Gastroesophageal sphincter (tissue), 4 donors: ENCODE data around the gene ANKRD13D. TPM values are rescaled to one million over a fixed set of nuclear protein-coding genes. Genes with fewer than 3 reads are reported as not detected.

ENCODE experiments used
- ATAC-seq: fragments of 150-250 bp; one replicate; pipeline ENCODE4 v1.9.1; 2016; ENCODE audit warnings: mild to moderate bottlenecking, moderate library complexity
- H3K27ac ChIP-seq, 4 donors: fragments of 200-600 bp; sonication (generic) in 3 of 4; 1 replicate in 3 of 4; 2 replicates in 1 of 4; pipeline ENCODE4 v1.5.1; 2016 to 2019
- H3K27me3 ChIP-seq: fragments of 200-600 bp; sonication (generic); one replicate; pipeline ENCODE4 v1.5.1; 2019
- H3K36me3 ChIP-seq, 2 donors: fragments of 200-600 bp; sonication (generic); one replicate each; pipeline ENCODE4 v1.5.1; 2019; ENCODE audit warnings: control low read depth in 1 of 2
- H3K4me1 ChIP-seq, 3 donors: fragments of 200-600 bp; sonication (generic); 1 replicate in 2 of 3; 2 replicates in 1 of 3; pipeline ENCODE4 v1.5.1; 2016 to 2019; ENCODE audit warnings: control low read depth in 2 of 3
- H3K4me3 ChIP-seq, 2 donors: fragments of 200-600 bp; sonication (generic); one replicate each; pipeline ENCODE4 v1.5.1; 2019; ENCODE audit warnings: mild to moderate bottlenecking in 1 of 2, moderate library complexity in 1 of 2
- H3K9me3 ChIP-seq, 3 donors: fragments of 200-600 bp; sonication (generic); one replicate each; pipeline ENCODE4 v1.5.1; 2017 to 2019; ENCODE audit warnings: control low read depth in 2 of 3
- EP300 ChIP-seq: sonication (generic); formaldehyde crosslinking; IDR thresholded peaks from one replicate; pipeline ENCODE4 v1.6.1; 2017; ENCODE audit warnings: antibody characterized with exemption, mild to moderate bottlenecking
- POLR2A ChIP-seq, 2 donors: fragments of 450-650 bp; IDR thresholded peaks; one replicate each; pipeline ENCODE4 v1.6.1; 2017; ENCODE audit warnings: antibody characterized with exemption in 2 of 2, mild to moderate bottlenecking in 2 of 2, moderate library complexity in 1 of 2
- POLR2AphosphoS5 ChIP-seq: sonication (generic); formaldehyde crosslinking; IDR thresholded peaks from one replicate; pipeline ENCODE4 v1.6.1; 2017; ENCODE audit warnings: antibody characterized with exemption
- WGBS, 2 donors: methylation state at CpG; one replicate each; pipeline ENCODE4 v1.1.5; 2018; ENCODE audit warnings: low coverage in 1 of 2; 5-methylcytosine and 5-hydroxymethylcytosine counted together
- total RNA-seq, 4 donors: library from RNA; depleted of rRNA; stranded (reverse); fragments of >200 nt; gene quantifications; one replicate each; pipeline ENCODE4 v1.1.0, GENCODE V29; 2016
- TF ChIP-seq, protein P1 (sequence below), 4 experiments: fragments of 200-600 bp in 2 of 4; fragments of 450-650 bp in 2 of 4; sonication (generic) in 1 of 4; IDR thresholded peaks; one replicate each; pipeline ENCODE4 v1.5.1; 2017 to 2019; ENCODE audit warnings: antibody characterized with exemption in 4 of 4, mild to moderate bottlenecking in 2 of 4, moderate library complexity in 2 of 4

The ANKRD13D gene
- total RNA-seq, 4 donors from 2014 or later: 25.6 to 61.6 (median 32.3) TPM

- H3K36me3 ChIP-seq: peaks cover 5 to 49% of the 10 kb centered on the region in 2 donors
- H3K9me3 ChIP-seq: no peaks in the 10 kb centered on the region
- TF ChIP-seq EP300 (no peak), POLR2A (IDR thresholded peaks at IDR 0.05) (no peak), POLR2AphosphoS5 (no peak)
- TF ChIP-seq, protein P1, sequence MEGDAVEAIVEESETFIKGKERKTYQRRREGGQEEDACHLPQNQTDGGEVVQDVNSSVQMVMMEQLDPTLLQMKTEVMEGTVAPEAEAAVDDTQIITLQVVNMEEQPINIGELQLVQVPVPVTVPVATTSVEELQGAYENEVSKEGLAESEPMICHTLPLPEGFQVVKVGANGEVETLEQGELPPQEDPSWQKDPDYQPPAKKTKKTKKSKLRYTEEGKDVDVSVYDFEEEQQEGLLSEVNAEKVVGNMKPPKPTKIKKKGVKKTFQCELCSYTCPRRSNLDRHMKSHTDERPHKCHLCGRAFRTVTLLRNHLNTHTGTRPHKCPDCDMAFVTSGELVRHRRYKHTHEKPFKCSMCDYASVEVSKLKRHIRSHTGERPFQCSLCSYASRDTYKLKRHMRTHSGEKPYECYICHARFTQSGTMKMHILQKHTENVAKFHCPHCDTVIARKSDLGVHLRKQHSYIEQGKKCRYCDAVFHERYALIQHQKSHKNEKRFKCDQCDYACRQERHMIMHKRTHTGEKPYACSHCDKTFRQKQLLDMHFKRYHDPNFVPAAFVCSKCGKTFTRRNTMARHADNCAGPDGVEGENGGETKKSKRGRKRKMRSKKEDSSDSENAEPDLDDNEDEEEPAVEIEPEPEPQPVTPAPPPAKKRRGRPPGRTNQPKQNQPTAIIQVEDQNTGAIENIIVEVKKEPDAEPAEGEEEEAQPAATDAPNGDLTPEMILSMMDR (IDR thresholded peaks at IDR 0.05): no peak
- H3K4me3 ChIP-seq: peak overlapping the region in 1 of 2 donors; percentile 61
- peaks cover 0 to 64% (median 27%) of the 10 kb centered on the region in 3 donors for H3K4me1 ChIP-seq
- 66 to 77% methylated on average over 2 of the region's 2 CpGs for WGBS, 2 donors
- H3K27ac ChIP-seq: peak overlapping the region in 2 of 4 donors; percentile 41 to 92
- ATAC-seq: no peak
- no peaks in the 10 kb centered on the region for H3K27me3 ChIP-seq
Measured at GRCh38 chr11:67243051-67243450, 46.1 kb upstream of the ANKRD13D start.

DNA sequence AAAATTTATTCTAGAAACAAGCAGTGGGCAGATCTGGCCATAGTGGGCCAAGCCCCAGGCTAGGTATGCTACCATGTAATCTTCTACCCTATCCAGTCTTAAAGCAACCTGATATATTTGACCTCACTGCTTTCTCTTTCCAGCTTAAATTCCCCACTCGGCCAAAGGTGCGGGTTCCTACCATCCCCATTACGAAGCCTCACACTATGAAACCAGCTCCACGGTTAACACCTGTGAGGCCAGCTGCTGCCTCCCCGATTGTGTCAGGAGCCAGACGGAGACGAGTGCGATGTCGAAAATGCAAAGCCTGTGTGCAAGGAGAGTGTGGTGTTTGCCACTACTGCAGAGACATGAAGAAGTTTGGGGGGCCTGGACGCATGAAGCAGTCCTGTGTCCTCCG lies 44.1 kb upstream of the ANKRD13D start:
- ATAC-seq: no peak
- no peaks in the 10 kb centered on the region for H3K27me3 ChIP-seq
- no peak overlapping the region for H3K4me3 ChIP-seq
- peaks cover 7 to 69% of the 10 kb centered on the region in 2 donors for H3K36me3 ChIP-seq
- TF ChIP-seq EP300 (no peak), POLR2A (IDR thresholded peaks at IDR 0.05) (no peak), POLR2AphosphoS5 (no peak)
- TF ChIP-seq, protein P1 (IDR thresholded peaks at IDR 0.05): no peak
- no peak overlapping the region for H3K27ac ChIP-seq
- no peaks in the 10 kb centered on the region for H3K9me3 ChIP-seq
- WGBS, 2 donors: 84 to 92% methylated on average over 2 to 6 of the region's 11 CpGs
- peaks cover 0 to 57% (median 15%) of the 10 kb centered on the region in 3 donors for H3K4me1 ChIP-seq

- ATAC-seq: no peak
- no peaks in the 10 kb centered on the region for H3K9me3 ChIP-seq
- peaks cover 0 to 30% (median 0%) of the 10 kb centered on the region in 3 donors for H3K4me1 ChIP-seq
- H3K4me3 ChIP-seq: no peak overlapping the region
- 58 to 82% methylated on average over 4 to 5 of the region's 5 CpGs for WGBS, 2 donors
- no peak overlapping the region for H3K27ac ChIP-seq
- TF ChIP-seq EP300 (no peak), POLR2AphosphoS5 (no peak), POLR2A (IDR thresholded peaks at IDR 0.05) (no peak)
- TF ChIP-seq, protein P1 (IDR thresholded peaks at IDR 0.05): no peak
- no peaks in the 10 kb centered on the region for H3K27me3 ChIP-seq
- H3K36me3 ChIP-seq: peaks cover 7 to 99% of the 10 kb centered on the region in 2 donors
Measured at GRCh38 chr11:67247946-67248550, 41.1 kb upstream of the ANKRD13D start.

DNA sequence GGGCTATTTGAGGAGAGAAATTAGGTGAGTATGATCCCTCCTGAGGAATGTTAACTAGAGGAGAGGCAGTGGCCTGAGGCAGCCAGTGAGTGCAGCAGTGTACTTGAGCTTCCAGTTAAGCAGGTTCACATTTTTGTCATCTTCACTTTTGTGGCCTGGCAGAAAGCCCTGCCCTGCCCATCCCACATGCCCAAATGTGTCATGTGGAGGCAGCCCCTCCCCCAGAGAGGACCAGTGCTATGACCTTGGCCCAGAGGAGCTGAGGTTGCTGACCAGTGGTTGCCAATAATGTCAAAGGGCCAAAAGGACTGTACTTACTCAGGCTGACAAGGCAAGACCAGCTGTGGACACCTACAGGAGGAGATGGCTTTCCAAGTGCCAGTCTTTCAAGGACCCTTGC lies 40.5 kb upstream of the ANKRD13D start:
- H3K27me3 ChIP-seq: no peaks in the 10 kb centered on the region
- no peak for TF ChIP-seq POLR2AphosphoS5
- TF ChIP-seq EP300: no peak
- TF ChIP-seq POLR2A (IDR thresholded peaks at IDR 0.05): no peak
- TF ChIP-seq, protein P1 (IDR thresholded peaks at IDR 0.05): no peak
- H3K4me1 ChIP-seq: peaks cover 0 to 26% (median 0%) of the 10 kb centered on the region in 3 donors
- peaks cover 12 to 99% of the 10 kb centered on the region in 2 donors for H3K36me3 ChIP-seq
- no peak overlapping the region for H3K4me3 ChIP-seq
- ATAC-seq: no peak
- H3K9me3 ChIP-seq: no peaks in the 10 kb centered on the region
- H3K27ac ChIP-seq: peak overlapping the region in 2 of 4 donors; percentile 12 to 32
